Measurements from ENCODE around the gene RCBTB2. TPM values are rescaled to one million over a fixed set of nuclear protein-coding genes. Genes with fewer than 3 reads are reported as not detected.

RCBTB2 gene
- 3.9 and 5.1 TPM in 2 replicates for total RNA-seq

GRCh38 chr13:48532506-48533499 is at the start of gene RCBTB2:
TSS of gene RCBTB2 (minus strand) at chr13:48533080. CDS start at chr13:48521939, 11,141 bp downstream.

Other genes with a start within 250 kb of the RCBTB2 start
- 17.6 and 26.4 TPM in 2 replicates for gene RB1, start 229.3 kb downstream of the RCBTB2 start, total RNA-seq
- gene LPAR6, start 120.0 kb downstream of the RCBTB2 start, total RNA-seq, result 4.0 and 4.1 TPM in 2 replicates
- not detected in 2 replicates for gene CYSLTR2, start 120.8 kb upstream of the RCBTB2 start, total RNA-seq

Measured in subcutaneous preadipocyte (primary cell).